Stimulated activated CD4-positive, alpha-beta T cell treated with anti-CD3 and anti-CD28 coated beads, Interleukin-1b, Interleukin-23, amount 100 ng/mL, for 1 hour (primary cell): ENCODE results near the gene BMI1.
"Not testable (repeated sequence)": the region's sequence is repeated elsewhere in the genome, so short reads cannot be mapped to it uniquely, and the experiment has no call there.

Experiments used
- DNase-seq, 2 donors: peaks; one replicate each; pipeline ENCODE4 v3.0.0-alpha.2; 2020; ENCODE audit warnings: low read depth in 2 of 2

The BMI1 gene

DNA sequence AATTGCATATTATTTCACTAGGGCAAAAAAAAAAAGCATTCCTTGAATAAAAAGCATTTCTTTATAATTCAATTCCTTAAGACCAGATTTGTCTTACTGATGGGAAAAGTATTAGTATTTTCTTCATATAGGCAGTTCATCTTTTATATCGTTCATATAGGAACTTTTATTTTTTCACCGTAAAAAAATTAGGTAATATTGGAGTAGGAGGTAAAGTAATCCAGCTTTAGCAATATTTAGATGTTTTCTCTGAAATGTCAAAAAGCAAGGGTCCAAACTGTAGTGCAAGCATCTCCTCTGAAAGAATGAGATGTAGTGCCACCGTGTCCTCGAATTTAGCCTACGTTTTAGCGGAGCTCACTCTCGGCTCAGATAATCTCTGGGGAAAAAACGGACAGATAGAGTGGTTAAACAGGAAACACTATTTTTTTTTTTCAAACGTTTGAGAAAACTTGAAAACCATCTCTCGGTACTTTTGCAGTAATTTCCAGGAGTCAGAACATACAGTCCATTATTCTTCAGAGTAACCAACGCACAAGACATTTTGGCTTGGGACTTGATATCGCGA, 18.9 kb downstream of the BMI1 start:
- DNase-seq, result no peak

GRCh38 chr10:22340329-22341189, 19.7 kb downstream of the BMI1 start:
- no peak for DNase-seq

DNA sequence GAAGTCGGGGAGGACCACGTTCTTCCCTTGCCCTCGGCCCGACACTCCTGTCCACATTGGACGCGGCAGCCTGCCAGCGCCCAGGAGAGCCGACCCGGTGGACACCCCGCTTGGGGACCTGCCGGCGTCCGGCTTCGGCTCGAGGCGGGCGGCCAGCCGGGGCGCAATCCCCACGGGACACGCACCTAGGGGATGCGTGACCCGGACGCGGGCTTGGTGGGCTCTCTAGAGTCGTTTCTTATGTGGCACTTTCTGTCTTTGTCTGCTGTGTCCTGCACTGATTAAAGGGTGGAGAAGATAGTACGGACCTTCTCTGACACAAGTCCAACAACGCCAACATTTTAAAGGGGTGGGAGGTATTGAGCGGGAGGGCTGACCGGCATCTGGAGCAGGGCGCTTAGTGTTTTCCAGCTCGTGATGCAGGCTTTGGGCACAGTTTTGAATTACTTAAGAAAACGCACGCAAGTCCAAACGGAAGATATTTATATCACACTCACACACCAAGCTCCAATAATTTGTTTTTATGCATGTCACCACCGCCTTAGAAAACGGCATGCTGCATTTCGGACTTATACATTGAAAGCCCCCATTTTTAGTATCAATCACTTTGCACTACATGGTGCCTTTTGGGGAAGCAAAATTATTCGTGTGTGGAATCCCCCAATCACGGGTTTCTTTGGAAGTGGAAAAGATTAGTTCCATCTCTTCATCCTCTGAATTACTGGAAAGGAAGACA, 20.5 kb downstream of the BMI1 start:
- no peak for DNase-seq

DNA sequence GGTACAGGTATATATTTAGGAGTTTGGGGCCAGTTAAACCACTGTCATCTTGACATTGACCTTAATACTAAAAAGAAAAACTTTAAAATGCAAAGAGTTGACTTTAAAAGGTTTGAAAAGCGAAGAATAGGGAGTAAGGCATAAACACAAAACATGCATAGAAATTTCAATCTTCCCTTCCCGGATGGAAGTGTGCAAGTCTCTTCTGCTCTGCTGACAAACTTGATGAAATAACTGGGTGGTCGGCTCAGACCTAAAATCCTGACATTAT, 21.0 kb downstream of the BMI1 start:
- no peak for DNase-seq

GRCh38 chr10:22342421-22342820, 21.5 kb downstream of the BMI1 start:
- no peak for DNase-seq

- no peak for DNase-seq
Measured at GRCh38 chr10:22343731-22344130, 22.8 kb downstream of the BMI1 start.

- DNase-seq, result no peak
Measured at GRCh38 chr10:22344249-22344648, 23.4 kb downstream of the BMI1 start.

DNA sequence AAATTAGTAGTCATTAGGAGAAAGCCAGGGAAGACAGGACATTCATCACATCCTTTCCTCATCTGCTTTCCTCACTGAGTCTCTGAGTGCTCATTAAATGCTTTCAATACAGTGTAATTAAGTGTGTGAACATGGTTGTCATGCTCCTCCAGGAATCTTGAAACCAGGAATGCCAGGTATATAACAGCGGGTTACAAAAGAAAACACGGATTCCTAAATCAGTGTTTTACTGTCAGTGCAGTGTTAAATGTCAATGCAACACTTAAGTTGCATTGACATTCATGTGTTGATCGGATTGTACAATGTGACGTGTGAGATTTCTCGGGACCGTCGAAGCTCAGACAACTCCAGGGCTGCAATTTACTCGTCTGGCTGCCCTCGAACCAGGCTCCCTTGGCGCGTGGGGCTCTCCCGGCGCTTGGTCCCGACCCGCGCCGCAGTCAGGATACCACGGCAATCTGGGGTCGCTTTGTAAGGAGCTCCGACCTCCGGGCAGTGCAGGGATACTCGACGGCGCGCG, 23.9 kb downstream of the BMI1 start:
- DNase-seq, result no peak

DNA sequence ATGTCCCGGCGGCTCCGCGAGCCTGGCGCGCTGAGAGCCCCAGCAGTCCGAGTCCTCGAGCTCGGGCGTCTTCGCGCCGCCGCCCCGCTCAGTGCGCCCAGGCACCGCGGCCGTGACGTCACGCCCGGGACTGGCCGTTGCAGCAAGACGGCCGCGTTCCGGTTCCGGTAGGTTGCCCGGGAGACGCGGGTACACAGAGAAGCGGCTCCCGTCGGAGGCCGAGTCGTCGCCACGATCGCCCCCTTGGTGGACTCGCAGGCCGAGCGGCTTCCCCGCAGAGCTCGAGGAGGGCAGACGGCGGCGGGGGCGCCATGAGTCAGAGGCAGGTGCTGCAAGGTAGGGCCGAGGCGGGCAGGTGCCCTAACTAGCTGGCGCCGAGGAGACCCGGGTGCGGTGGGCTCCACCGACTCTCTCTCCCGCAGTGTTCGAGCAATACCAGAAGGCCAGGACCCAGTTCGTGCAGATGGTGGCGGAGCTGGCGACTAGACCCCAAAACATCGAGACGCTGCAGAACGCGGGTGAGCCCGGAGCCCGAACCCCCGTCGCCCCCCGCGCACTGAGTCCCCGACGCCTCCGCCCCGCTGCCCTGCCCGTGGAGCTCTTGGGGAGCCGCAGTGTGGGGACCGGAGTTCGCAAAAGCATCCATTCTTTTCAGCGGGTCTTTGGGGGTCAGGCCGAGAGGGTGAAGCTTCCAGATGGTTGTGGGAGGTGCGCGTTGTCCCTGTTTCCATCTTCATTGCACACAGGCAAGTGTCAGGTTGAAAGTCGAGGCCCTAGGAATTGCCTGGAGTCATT, 24.6 kb downstream of the BMI1 start, which contains the start of gene SPAG6:
TSS of gene SPAG6 (plus strand) at position 196 of the 795 bp plus-strand sequence. CDS start at position 312, 116 bp downstream.
- no peak for DNase-seq

- DNase-seq, result no peak
Measured at GRCh38 chr10:22346096-22346661, 25.3 kb downstream of the BMI1 start.

GRCh38 chr10:22349755-22350154, 28.9 kb downstream of the BMI1 start:
- DNase-seq, result no peak

DNA sequence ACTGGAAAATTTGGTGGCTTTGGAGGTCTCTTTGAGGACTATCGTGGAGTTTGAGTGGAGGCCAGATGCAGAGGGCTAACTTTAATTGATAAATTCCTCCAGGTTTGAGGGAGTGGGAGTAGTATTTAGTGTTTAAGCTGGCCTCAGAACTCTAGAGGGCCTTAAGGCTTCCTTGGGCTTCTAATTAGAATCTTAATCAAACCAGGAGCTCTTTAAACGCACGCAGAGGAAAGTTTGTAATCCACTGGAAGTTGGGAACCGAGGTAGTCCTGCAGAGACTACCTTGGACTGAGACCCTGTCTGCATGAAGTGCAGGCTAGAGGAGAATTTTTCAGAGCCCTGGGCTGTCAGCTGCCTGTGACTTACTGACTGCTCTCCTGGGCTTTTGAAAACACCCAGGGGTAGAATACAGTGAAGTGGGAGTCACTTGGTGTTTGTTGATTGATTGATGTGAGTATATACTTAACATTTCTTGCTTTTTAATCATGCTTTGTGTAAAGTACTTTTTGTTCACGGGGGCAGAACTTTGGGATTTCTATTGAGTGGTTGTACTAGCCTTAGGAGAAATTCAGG, 30.3 kb downstream of the BMI1 start:
- no peak for DNase-seq

DNA sequence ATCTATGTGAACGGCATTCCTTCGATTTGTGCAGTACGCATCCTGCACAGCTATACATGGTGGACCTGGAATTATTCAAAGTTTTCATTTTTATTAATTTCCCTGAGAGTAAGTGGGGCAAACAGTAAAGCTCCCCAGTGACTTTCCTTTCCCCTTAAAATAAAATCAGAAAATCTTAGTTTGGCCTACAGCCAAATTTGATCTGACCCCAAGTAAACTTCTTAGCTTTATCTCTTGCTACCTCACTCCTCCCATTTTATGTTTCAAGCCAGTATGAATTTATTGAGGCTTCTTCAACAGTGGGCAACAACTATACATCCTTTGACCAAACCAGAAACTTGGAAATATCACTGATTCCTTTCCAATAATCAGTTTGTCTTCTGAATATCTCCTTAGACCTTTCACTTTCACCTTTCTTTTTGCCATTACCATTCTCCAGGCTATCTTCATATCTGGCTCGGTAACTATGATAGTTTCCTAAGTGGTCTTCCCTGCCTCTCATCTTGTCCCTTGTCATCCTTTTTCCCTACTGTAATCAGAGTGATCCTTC, 35.5 kb downstream of the BMI1 start:
- no peak for DNase-seq

GRCh38 chr10:22357770-22358169, 36.9 kb downstream of the BMI1 start:
- not testable (repeated sequence) for DNase-seq

DNA sequence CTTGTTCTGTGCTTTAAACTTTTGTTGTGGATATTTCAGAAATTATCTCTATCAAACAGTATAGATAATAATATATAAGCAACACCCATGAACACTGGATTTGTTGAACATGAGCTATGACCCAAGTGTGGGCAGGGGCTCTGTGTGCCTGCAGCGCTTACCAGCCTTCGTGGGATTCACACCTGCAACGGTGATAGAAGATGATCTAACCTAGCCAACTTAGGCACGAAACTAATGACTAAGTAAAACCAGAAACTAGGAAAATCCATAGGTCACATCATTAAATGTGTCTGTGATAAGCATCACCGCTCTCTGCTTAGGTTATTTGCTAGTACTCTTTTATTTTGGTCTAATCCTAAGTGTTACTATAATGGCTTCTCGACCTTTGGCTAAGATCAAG, 42.4 kb downstream of the BMI1 start:
- DNase-seq, result no peak

- no peak for DNase-seq
Measured at GRCh38 chr10:22364407-22365140, 43.7 kb downstream of the BMI1 start.

DNA sequence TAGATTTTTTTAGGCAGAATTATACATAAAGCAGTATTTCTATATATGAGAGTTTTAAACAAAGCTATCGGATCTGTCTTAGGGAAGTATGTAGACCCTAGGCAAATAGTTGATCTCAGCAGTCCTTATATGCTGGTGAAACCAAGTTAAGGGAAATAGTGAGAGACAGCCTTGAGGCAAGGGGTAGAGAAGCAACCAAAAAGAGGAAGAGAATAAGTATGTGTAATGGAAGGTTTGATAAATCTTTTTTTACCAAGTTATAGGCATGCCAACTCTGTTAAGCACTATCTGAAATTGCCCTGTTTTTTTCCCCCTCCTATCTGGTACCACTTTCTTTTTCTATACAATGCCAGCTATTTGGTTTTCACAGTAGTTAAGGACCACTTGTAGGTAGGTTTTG, 44.3 kb downstream of the BMI1 start:
- DNase-seq, result no peak

GRCh38 chr10:22365644-22366434, 44.9 kb downstream of the BMI1 start:
- no peak for DNase-seq

DNA sequence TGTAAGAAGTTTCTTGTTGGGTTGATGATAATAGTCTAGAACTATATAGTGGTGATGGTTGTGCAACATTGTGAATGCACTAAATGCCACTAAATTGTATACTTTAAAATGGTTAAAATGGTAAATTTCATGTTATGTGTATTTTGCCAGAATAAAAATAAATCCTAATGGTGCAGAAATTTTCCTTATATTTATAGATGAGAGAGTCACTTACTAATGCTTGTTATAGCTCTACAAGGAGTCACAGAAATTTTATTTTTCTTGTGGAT, 45.5 kb downstream of the BMI1 start:
- no peak for DNase-seq

- no peak for DNase-seq
Measured at GRCh38 chr10:22366771-22367170, 45.9 kb downstream of the BMI1 start.
